Measurements from ENCODE around the gene SLC16A1. TPM values are rescaled to one million over a fixed set of nuclear protein-coding genes. Genes with fewer than 3 reads are reported as not detected.

The SLC16A1 gene
- total RNA-seq, 2 experiments from 2014 or later, result 48.7 to 53.3 TPM

DNA sequence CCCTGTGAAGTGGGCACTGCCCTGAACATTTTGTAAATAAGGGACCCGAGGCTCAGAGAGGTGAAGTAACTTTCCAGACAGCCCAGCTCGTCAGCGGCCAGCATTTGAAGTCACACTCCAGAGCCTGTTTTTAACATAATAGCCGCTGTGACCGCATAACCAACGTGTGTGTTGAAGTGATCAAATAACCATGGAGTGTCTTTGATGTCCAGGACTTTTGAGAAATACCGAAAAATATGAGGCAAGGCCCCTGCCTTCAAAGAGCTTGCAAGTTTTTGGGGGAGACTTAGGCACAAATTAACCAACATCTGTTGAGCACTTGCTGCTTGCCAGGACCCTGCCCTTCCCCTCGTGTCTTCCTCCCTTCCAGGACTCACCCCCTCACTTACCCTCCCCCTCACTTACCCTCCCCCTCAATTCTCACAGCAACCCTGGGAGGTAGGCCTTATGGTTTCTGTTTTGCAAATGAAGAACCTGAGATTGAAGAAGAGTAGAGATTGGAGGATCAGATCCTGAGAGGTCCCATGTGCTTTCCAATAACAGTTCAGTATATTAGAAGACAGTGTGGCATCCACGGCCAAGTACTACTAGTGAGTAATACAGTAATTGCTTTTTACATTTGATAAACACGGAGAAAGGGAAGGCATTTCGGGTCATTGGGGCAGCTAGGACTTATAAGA, 1.3 kb upstream of the SLC16A1 start:
- ChIA-PET POLR2A (interaction anchor here (1.3 kb wide), 1 partner anchor 115 kb away, joined by 4 read pairs; the partner anchor contains the start of gene LRIG2), CTCF (interaction anchor here (2.9 kb wide), 1 partner anchor 116 kb away, joined by 26 read pairs; the partner anchor contains the start of gene LRIG2)
- H3K4me1 Mint-ChIP-seq (ENCODE audit: low read depth), result peaks cover 59% of the 10 kb centered on the region
- H3K36me3 Mint-ChIP-seq, result peaks cover 36% of the 10 kb centered on the region
- H3K27ac Mint-ChIP-seq, result peak overlapping the region; percentile 97
- no peaks in the 10 kb centered on the region for H3K9me3 Mint-ChIP-seq
- peak overlapping the region; percentile 98 for H3K4me3 Mint-ChIP-seq
- DNase-seq, result peak; percentile 75
- intact Hi-C loops (cut with micrococcal nuclease), result loop anchor here (1.0 to 10.0 kb wide), 6 partner anchors 90 to 1992 kb away; partner anchors contain the start of genes CAPZA1, CSDE1, LRIF1 and LRIG2
- no peaks in the 10 kb centered on the region for H3K27me3 Mint-ChIP-seq

DNA sequence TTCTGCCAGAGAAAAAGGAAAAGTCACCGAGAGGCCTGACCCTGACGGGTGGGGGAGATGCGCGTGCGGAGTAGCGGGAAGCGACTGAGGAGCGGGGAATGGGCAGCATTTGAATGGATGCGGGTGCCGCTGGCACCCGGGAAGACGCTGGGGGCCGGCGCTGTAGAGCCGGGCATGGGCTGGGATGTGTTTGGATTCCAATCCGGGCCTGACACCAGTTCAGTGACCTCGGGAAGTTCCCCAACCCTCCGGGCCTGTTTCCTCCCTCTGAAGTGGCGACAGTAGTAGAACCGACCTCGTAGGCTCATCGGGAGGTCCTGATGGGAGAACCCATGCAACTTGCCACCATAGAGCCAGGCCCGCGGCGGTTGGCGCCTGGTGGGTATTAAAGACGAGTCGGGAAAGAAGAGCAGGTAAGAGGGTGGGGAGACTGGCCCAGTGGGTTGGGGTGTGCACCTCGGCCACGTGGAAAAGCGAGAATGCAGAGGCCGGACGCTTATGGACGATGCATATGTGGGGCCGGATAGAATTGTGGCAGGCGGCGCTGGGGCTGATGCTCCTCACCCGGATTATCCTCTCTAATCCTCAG, 642 bp upstream of the SLC16A1 start:
- Mint-ChIP-seq H3K4me1 (ENCODE audit: low read depth) (peaks cover 59% of the 10 kb centered on the region), H3K27ac (peak overlapping the region; percentile 97), H3K9me3 (no peaks in the 10 kb centered on the region), H3K36me3 (peaks cover 33% of the 10 kb centered on the region), H3K4me3 (peak overlapping the region; percentile 98), H3K27me3 (no peaks in the 10 kb centered on the region)
- DNase-seq, result peak; percentile 57
- intact Hi-C loops (cut with micrococcal nuclease), result loop anchor here (1.0 to 10.0 kb wide), 7 partner anchors 90 to 1992 kb away; partner anchors contain the start of genes CAPZA1, CSDE1, LRIF1 and LRIG2
- CTCF ChIA-PET, result interaction anchor here (0.7 to 2.9 kb wide), 9 partner anchors 19 to 1759 kb away, joined by 3 to 26 read pairs (median 3); partner anchors contain the start of gene LRIG2
- POLR2A ChIA-PET, result interaction anchor here (0.9 to 1.8 kb wide), 11 partner anchors 11 to 338 kb away, joined by 3 to 9 read pairs (median 4); partner anchors contain the start of genes LRIG2 and MOV10

DNA sequence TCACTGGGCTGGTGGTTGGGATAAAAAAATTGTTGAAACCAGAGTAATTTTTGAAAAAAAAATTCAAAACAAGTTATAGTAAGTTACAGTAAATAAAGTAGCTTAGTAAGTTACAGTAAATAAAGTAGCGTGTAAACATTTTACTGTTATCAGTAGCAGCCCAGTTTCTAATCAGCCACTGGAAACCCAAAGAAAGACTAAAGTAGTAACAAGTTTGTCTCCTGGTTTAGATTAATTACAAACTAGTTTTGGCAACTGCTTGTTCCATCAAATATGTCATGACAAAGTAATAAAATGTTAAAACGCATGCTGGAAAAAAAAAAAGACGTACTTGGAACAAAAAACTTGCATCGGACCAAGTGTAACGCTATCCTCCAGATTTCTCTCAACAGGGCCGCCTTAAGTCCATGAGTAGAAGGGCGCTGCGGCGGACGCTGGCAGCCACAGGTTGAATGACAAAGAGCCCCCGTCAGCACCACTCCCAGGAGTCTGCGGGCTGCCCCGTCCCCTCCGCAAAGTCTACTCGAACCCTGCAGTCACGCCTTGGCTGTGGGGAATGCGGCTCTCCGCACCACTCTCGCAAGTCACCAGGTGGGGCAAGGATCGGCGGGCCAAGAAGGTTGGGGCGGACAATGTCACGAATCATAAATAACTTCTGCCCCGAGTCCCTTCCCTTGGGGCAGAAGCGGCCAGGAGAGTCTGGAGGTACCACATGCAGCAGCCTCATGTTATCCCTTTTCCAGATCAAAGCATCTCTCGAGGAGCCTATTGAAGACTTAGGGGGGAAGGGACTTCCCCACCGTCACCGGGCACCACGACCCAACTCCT, 837 bp downstream of the SLC16A1 start:
- peak overlapping the region; percentile 98 for H3K4me3 Mint-ChIP-seq
- no peaks in the 10 kb centered on the region for H3K9me3 Mint-ChIP-seq
- peaks cover 21% of the 10 kb centered on the region for H3K36me3 Mint-ChIP-seq
- H3K27ac Mint-ChIP-seq, result peak overlapping the region; percentile 97
- POLR2A ChIA-PET, result interaction anchor here (1.1 to 1.8 kb wide), 7 partner anchors 12 to 281 kb away, joined by 3 to 9 read pairs (median 4); partner anchors contain the start of genes LRIG2 and MOV10
- H3K4me1 Mint-ChIP-seq (ENCODE audit: low read depth), result peaks cover 51% of the 10 kb centered on the region
- CTCF ChIA-PET, result interaction anchor here (1.0 to 2.9 kb wide), 7 partner anchors 18 to 118 kb away, joined by 3 to 26 read pairs (median 5); partner anchors contain the start of gene LRIG2
- H3K27me3 Mint-ChIP-seq, result no peaks in the 10 kb centered on the region
- intact Hi-C loops (cut with micrococcal nuclease), result loop anchor here (1.0 to 10.0 kb wide), 5 partner anchors 19 to 1990 kb away; partner anchors contain the start of genes CSDE1 and LRIF1
- peak; percentile 80 for DNase-seq

DNA sequence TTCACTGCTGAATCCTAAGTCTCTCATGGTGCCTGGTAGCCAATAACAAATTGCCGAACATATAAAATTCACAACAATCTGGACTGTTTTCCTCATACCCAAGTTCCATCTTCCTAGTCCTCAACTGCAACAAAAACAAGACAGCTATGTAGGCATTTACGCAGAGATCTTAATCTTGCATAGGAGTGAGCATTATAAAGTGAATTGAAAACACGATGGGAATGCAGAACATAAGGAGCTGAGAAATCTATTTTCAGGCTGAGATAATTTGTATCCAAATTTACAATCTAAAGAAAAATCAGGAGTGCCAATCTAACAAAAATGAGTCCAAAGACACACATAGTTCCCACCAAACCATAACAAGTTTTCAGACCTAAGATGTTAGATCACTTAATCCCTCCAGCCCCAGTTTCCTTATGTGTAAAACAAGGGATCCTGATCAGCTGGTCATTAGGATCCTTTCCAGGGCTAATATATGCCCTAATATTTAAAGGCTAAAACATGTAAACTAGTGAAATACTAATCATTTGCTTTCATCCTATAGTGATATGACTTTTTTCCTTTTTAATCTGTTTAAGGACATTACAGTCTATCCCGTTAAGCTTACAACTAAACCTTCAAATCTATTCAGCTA, 1.9 kb downstream of the SLC16A1 start:
- Mint-ChIP-seq H3K27ac (no peak overlapping the region), H3K36me3 (peaks cover 16% of the 10 kb centered on the region)

DNA sequence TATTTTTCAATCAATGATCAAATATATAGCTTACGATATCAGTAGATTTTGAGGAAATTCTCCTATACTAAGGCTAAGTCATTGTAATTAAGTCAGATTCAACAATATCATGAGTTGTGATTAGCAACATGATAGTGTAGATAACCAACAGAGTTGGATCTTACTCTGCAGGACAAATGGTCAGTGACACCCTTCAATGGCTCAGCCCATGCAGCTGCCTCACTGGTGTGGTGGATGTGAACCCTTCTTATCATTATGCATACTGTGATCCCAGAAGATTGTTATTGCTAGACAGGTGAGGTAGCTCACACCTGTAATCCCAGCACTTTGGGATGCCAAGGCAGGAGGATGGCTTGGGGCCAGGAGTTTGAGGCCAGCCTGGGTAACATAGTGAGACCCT, 5.6 kb downstream of the SLC16A1 start:
- Mint-ChIP-seq H3K27ac (no peak overlapping the region), H3K9me3 (no peaks in the 10 kb centered on the region), H3K4me1 (ENCODE audit: low read depth) (peaks cover 34% of the 10 kb centered on the region), H3K27me3 (no peaks in the 10 kb centered on the region), H3K36me3 (peaks cover 7% of the 10 kb centered on the region), H3K4me3 (no peak overlapping the region)
- no peak for DNase-seq
- ChIA-PET CTCF (interaction anchor here (1.3 kb wide), 1 partner anchor 122 kb away, joined by 5 read pairs; the partner anchor contains the start of gene LRIG2), POLR2A (no interaction called here)
- intact Hi-C loops (cut with micrococcal nuclease), result loop anchor here (10.0 kb wide), 1 partner anchor 1986 kb away; the partner anchor contains the start of gene LRIF1

More for the DNA sequence above, 1.9 kb downstream of the SLC16A1 start:
- no peaks in the 10 kb centered on the region for H3K9me3 Mint-ChIP-seq
- DNase-seq, result no peak
- ChIA-PET CTCF (interaction anchor here (1.2 to 2.8 kb wide), 5 partner anchors 17 to 238 kb away, joined by 3 to 17 read pairs (median 5); partner anchors contain the start of gene LRIG2), POLR2A (interaction anchor here (1.1 kb wide), 1 partner anchor 16 kb away, joined by 4 read pairs; no protein-coding TSS in a partner anchor)
- H3K4me1 Mint-ChIP-seq (ENCODE audit: low read depth), result peaks cover 45% of the 10 kb centered on the region
- no peaks in the 10 kb centered on the region for H3K27me3 Mint-ChIP-seq
- peak overlapping the region; percentile 98 for H3K4me3 Mint-ChIP-seq
- intact Hi-C loops (cut with micrococcal nuclease), result loop anchor here (10.0 kb wide), 1 partner anchor 1989 kb away; the partner anchor contains the start of gene LRIF1

DNA sequence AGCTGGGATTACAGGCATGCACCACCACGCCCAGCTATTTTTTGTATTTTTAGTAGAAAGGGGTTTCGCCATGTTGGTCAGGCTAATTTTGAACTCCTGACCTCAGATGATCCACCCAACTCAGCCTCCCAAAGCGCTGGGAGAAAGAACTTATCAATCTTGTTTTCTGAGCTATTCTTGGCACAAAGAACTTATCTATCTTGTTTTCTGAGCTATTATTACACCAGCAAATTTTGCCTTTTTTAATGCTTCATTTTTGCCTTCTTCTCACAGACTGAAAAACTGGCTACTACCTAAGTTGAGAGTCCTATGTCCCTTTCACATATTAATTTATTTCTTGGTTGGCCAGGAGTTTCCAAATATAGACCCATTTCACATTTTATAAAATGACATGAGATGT, 9.3 kb downstream of the SLC16A1 start:
- no peaks in the 10 kb centered on the region for H3K9me3 Mint-ChIP-seq
- ChIA-PET POLR2A (no interaction called here), CTCF (no interaction called here)
- DNase-seq, result no peak
- intact Hi-C loops (cut with micrococcal nuclease), result no loop called here
- H3K4me3 Mint-ChIP-seq, result no peak overlapping the region
- H3K27ac Mint-ChIP-seq, result no peak overlapping the region
- H3K36me3 Mint-ChIP-seq, result peaks cover 4% of the 10 kb centered on the region
- peaks cover 7% of the 10 kb centered on the region for H3K4me1 Mint-ChIP-seq (ENCODE audit: low read depth)
- no peaks in the 10 kb centered on the region for H3K27me3 Mint-ChIP-seq

DNA sequence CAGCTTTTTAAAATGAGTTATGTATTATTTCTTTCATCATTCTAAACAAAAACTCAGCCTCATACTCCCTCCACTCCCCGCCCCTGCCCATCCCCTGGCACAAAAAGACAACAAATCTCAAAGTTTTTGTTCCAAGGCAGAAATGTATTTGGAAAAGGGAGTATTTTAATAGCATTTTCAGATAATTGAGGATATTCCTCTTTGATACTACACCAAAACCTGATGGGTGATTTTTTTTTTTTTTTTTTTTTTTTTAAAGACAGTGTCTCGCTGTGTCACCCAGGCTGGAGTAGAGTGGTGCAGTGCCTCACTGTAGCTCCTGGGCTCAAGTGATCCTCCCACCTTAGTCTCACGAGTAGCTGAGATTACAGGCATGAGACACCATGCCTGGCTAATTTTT, 16.2 kb downstream of the SLC16A1 start:
- intact Hi-C loops (cut with micrococcal nuclease), result no loop called here

DNA sequence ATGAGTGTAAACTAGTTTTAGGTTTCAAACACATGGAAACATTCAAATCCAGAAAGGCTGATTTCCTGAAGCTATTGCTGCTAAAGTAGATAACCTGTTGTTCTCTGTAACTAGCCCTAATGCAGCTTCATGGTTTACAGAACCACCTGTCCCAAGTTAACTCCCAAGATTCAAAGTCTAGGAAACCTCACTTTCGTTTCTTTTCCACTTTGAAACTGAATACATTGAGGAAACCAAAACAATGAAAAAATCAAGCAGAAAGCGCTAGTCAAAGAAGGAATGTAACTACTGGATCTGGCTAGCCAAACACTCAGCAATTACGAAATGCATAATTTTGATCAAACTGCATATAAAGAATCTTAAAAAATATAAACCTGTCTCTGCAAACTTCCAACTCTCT, 17.8 kb downstream of the SLC16A1 start:
- H3K36me3 Mint-ChIP-seq, result peaks cover 7% of the 10 kb centered on the region
- H3K9me3 Mint-ChIP-seq, result no peaks in the 10 kb centered on the region
- H3K4me1 Mint-ChIP-seq (ENCODE audit: low read depth), result peaks cover 38% of the 10 kb centered on the region
- intact Hi-C loops (cut with micrococcal nuclease), result no loop called here
- ChIA-PET POLR2A (interaction anchor here (0.8 to 1.9 kb wide), 2 partner anchors 16 to 135 kb away, joined by 3 to 4 read pairs; partner anchors contain the start of gene LRIG2), CTCF (interaction anchor here (1.3 to 1.6 kb wide), 2 partner anchors 135 to 221 kb away, joined by 3 to 6 read pairs; partner anchors contain the start of gene LRIG2)
- no peak overlapping the region for H3K4me3 Mint-ChIP-seq
- DNase-seq, result no peak
- H3K27ac Mint-ChIP-seq, result no peak overlapping the region
- no peaks in the 10 kb centered on the region for H3K27me3 Mint-ChIP-seq

More for the DNA sequence above, 16.2 kb downstream of the SLC16A1 start:
- no peaks in the 10 kb centered on the region for H3K27me3 Mint-ChIP-seq
- DNase-seq, result no peak
- ChIA-PET POLR2A (no interaction called here), CTCF (no interaction called here)
- H3K27ac Mint-ChIP-seq, result no peak overlapping the region
- H3K4me1 Mint-ChIP-seq (ENCODE audit: low read depth), result peaks cover 31% of the 10 kb centered on the region
- peaks cover 8% of the 10 kb centered on the region for H3K36me3 Mint-ChIP-seq
- H3K4me3 Mint-ChIP-seq, result no peak overlapping the region
- no peaks in the 10 kb centered on the region for H3K9me3 Mint-ChIP-seq

DNA sequence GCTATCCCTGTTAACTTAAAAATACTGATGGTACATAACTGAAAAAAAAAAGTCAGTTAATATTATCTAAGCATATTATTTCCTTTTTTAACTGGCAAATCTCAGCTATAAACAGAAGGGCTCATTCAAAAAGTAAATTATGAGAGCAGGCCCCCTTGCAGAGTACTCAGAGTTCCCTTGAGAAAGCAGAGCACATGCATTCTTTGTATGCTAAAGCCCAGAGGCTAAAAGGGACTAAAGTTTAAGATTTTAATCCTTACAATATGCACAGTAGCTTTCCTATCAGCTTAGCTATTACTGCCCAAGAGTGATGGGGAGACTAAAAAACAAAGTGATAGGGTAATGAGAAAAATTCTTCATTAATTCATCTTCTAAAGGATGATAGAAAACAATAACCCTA, 18.5 kb downstream of the SLC16A1 start:
- POLR2A ChIA-PET, result interaction anchor here (0.8 to 1.9 kb wide), 3 partner anchors 17 to 136 kb away, joined by 3 to 5 read pairs (median 4); partner anchors contain the start of gene LRIG2
- CTCF ChIA-PET, result interaction anchor here (0.7 to 1.6 kb wide), 3 partner anchors 19 to 221 kb away, joined by 3 to 6 read pairs (median 3); partner anchors contain the start of genes LRIG2 and SLC16A1
- Mint-ChIP-seq H3K36me3 (peaks cover 3% of the 10 kb centered on the region), H3K9me3 (no peaks in the 10 kb centered on the region), H3K27ac (no peak overlapping the region), H3K4me3 (no peak overlapping the region), H3K4me1 (ENCODE audit: low read depth) (peaks cover 38% of the 10 kb centered on the region), H3K27me3 (no peaks in the 10 kb centered on the region)
- no peak for DNase-seq
- intact Hi-C loops (cut with micrococcal nuclease), result no loop called here

DNA sequence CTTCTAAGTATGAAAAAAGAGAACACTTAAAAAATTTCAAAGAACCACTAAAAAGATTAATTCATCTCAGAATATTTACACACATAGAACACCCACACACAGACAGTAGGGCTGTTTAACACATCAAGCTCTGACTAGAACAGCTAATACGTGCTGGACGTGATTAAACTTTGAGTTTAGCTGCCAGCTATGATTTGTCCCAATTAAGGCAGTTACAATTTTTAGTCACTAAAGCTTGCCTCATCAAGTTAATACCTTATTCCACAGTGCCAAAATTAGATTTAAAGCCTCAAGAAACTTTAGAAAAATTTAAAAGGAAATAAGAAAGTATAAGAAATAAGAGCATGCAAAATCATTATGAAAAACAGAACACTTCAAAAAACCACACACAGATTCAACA, 18.9 kb downstream of the SLC16A1 start:
- no peaks in the 10 kb centered on the region for H3K27me3 Mint-ChIP-seq
- H3K9me3 Mint-ChIP-seq, result no peaks in the 10 kb centered on the region
- intact Hi-C loops (cut with micrococcal nuclease), result no loop called here
- no peak overlapping the region for H3K4me3 Mint-ChIP-seq
- H3K4me1 Mint-ChIP-seq (ENCODE audit: low read depth), result peaks cover 38% of the 10 kb centered on the region
- POLR2A ChIA-PET, result interaction anchor here (1.4 kb wide), 1 partner anchor 33 kb away, joined by 5 read pairs; no protein-coding TSS in a partner anchor
- CTCF ChIA-PET, result interaction anchor here (0.7 to 1.6 kb wide), 3 partner anchors 17 to 220 kb away, joined by 3 to 5 read pairs (median 3); partner anchors contain the start of gene SLC16A1
- H3K27ac Mint-ChIP-seq, result no peak overlapping the region
- DNase-seq, result no peak
- peaks cover 4% of the 10 kb centered on the region for H3K36me3 Mint-ChIP-seq
